ENCODE data around the gene MAP4K3.

DNA sequence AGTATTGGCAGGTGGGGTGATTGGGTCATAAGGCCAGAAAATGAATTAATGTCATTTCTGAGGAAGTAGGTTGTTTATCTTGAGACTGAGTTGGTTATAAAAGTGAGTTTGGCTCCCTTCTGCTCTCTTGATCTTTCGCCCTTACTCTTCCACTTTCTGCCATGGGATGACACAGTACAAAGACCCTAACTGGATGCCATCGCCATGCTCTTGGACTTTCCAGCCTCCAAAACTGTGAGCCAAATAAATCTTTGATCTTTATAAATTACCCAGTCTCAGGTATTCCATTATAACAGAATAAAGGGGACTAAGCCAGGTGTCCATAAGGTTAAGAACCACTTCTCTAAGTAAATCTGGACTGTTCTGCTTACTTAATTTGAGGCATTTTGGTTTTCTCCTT lies 44.4 kb downstream of the MAP4K3 start:
- TF ChIP-seq EZH2 (IDR thresholded peaks at IDR 0.05; ENCODE audit: insufficient read depth, low read length), result no peak
- TF ChIP-seq, protein P1, sequence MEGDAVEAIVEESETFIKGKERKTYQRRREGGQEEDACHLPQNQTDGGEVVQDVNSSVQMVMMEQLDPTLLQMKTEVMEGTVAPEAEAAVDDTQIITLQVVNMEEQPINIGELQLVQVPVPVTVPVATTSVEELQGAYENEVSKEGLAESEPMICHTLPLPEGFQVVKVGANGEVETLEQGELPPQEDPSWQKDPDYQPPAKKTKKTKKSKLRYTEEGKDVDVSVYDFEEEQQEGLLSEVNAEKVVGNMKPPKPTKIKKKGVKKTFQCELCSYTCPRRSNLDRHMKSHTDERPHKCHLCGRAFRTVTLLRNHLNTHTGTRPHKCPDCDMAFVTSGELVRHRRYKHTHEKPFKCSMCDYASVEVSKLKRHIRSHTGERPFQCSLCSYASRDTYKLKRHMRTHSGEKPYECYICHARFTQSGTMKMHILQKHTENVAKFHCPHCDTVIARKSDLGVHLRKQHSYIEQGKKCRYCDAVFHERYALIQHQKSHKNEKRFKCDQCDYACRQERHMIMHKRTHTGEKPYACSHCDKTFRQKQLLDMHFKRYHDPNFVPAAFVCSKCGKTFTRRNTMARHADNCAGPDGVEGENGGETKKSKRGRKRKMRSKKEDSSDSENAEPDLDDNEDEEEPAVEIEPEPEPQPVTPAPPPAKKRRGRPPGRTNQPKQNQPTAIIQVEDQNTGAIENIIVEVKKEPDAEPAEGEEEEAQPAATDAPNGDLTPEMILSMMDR (IDR thresholded peaks at IDR 0.05; ENCODE audit: insufficient read depth, low read depth, low read length), result no peak

Measured in astrocyte (in vitro differentiated cells and primary cell).